ENCODE measurements around the gene ERC2.

The ERC2 gene

GRCh38 chr3:56251343-56251945 is 216.8 kb downstream of the ERC2 start:
- TF ChIP-seq CTCF (IDR thresholded peaks at IDR 0.05; ENCODE audit: low read depth, low read length) = peak; percentile 47
- H3K4me3 ChIP-seq (ENCODE audit: low read depth, low read length) = no peak overlapping the region

GRCh38 chr3:56248021-56248420 is 220.2 kb downstream of the ERC2 start:
- TF ChIP-seq CTCF (IDR thresholded peaks at IDR 0.05; ENCODE audit: low read depth, low read length) = no peak
- no peak overlapping the region for H3K4me3 ChIP-seq (ENCODE audit: low read depth, low read length)

GRCh38 chr3:56238299-56238698 is 230.0 kb downstream of the ERC2 start:
- TF ChIP-seq CTCF (IDR thresholded peaks at IDR 0.05; ENCODE audit: low read depth, low read length) = no peak
- no peak overlapping the region for H3K4me3 ChIP-seq (ENCODE audit: low read depth, low read length)

GRCh38 chr3:56233742-56234141 is 234.5 kb downstream of the ERC2 start:
- H3K4me3 ChIP-seq (ENCODE audit: low read depth, low read length) = no peak overlapping the region
- TF ChIP-seq CTCF (IDR thresholded peaks at IDR 0.05; ENCODE audit: low read depth, low read length) = no peak

GRCh38 chr3:56229311-56229710 is 239.0 kb downstream of the ERC2 start:
- TF ChIP-seq CTCF (IDR thresholded peaks at IDR 0.05; ENCODE audit: low read depth, low read length) = no peak

GRCh38 chr3:56222866-56223265 is 245.4 kb downstream of the ERC2 start:
- H3K4me3 ChIP-seq (ENCODE audit: low read depth, low read length) = no peak overlapping the region
- no peak for TF ChIP-seq CTCF (IDR thresholded peaks at IDR 0.05; ENCODE audit: low read depth, low read length)

More at GRCh38 chr3:56229311-56229710, 239.0 kb downstream of the ERC2 start:
- H3K4me3 ChIP-seq (ENCODE audit: low read depth, low read length) = no peak overlapping the region

- TF ChIP-seq CTCF (IDR thresholded peaks at IDR 0.05; ENCODE audit: low read depth, low read length) = no peak
- H3K4me3 ChIP-seq (ENCODE audit: low read depth, low read length) = no peak overlapping the region
Observed at GRCh38 chr3:56219894-56220805, 248.1 kb downstream of the ERC2 start.

Measured in WI38 (cell line).